WTC11 (cell line): ENCODE results near the gene NDUFV1.

Source experiments
- ATF3 ChIP-seq: sonication (generic); formaldehyde crosslinking; conservative IDR thresholded peaks from 2 replicates; pipeline ENCODE4 v1.8.1; 2022; ENCODE audit warnings: mild to moderate bottlenecking, missing genetic modification reagents
- CTCF ChIP-seq: fragments of 200-600 bp; IDR thresholded peaks from 2 replicates; pipeline ENCODE4 v1.8.0; 2022; ENCODE audit warnings: antibody characterized with exemption

GRCh38 chr11:67585911-67586310 lies 20.8 kb upstream of the NDUFV1 start:
- TF ChIP-seq ATF3 (no peak), CTCF (no peak)
